DOHH2 (cell line): ENCODE data around the gene KIF2A.

Experiments
- EZH2phosphoT487 ChIP-seq: fragments of 200-600 bp; sonication (generic); IDR thresholded peaks from 2 replicates; pipeline ENCODE4 v1.6.1; 2017; ENCODE audit warnings: borderline replicate concordance, mild to moderate bottlenecking, antibody characterized with exemption, low read length, moderate library complexity, mixed read lengths
- TF ChIP-seq, protein P1 (sequence below): fragments of 200-600 bp; sonication (generic); IDR thresholded peaks from one replicate; pipeline ENCODE4 v1.5.1; 2014; ENCODE audit warnings: antibody characterized with exemption, mild to moderate bottlenecking, low read depth, low read length; ENCODE audit not compliant: poor library complexity, severe bottlenecking

DNA sequence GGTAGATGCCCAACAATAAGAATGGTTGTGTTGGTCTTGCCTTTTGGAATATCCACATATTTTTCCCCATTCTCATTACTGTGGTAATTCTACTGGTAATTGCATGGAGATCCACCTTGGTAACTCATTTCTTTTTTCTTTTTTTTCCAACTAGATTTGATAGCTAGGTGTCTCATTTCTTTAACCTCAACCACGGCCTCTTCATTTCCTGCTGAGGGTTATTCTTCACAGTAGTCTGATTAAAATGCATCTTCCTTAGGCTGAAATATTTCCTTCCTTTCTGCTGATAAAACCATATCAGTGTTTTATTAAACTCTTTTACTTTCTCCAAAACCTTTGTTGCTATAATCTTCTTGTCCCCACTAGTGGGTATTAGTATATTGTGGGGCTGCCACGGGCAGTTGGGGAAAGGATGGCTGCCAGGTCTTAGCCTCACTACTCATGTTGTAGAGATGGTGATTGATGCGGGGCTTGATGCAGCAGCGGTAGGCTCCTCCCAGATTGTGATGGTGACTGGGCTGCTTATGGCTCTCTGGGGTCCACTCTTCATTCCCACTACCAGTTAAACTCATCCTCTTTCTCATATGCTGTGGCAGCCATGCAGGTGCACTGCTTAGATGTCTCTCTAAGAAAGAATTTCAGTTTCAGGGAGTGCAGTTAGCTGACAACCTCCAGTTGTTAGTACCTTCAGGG is 35.9 kb downstream of the KIF2A start:
- TF ChIP-seq, protein P1, sequence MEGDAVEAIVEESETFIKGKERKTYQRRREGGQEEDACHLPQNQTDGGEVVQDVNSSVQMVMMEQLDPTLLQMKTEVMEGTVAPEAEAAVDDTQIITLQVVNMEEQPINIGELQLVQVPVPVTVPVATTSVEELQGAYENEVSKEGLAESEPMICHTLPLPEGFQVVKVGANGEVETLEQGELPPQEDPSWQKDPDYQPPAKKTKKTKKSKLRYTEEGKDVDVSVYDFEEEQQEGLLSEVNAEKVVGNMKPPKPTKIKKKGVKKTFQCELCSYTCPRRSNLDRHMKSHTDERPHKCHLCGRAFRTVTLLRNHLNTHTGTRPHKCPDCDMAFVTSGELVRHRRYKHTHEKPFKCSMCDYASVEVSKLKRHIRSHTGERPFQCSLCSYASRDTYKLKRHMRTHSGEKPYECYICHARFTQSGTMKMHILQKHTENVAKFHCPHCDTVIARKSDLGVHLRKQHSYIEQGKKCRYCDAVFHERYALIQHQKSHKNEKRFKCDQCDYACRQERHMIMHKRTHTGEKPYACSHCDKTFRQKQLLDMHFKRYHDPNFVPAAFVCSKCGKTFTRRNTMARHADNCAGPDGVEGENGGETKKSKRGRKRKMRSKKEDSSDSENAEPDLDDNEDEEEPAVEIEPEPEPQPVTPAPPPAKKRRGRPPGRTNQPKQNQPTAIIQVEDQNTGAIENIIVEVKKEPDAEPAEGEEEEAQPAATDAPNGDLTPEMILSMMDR = no peak
- no peak for TF ChIP-seq EZH2phosphoT487
